Stimulated activated CD8-positive, alpha-beta memory T cell treated with anti-CD3 and anti-CD28 coated beads, Interleukin-12 subunit alpha, Interleukin-12 subunit beta, amount 100 ng/mL, for 24 hours (primary cell): Measurements from ENCODE around the gene ADGRG3.
"Not testable (repeated sequence)": the region's sequence is repeated elsewhere in the genome, so short reads cannot be mapped to it uniquely, and the experiment has no call there.

Experiments
- DNase-seq: peaks from one replicate; pipeline ENCODE4 v3.0.0-alpha.2; 2020; ENCODE audit errors: extremely low read depth

The ADGRG3 gene

GRCh38 chr16:57697896-57698537 is 29.9 kb downstream of the ADGRG3 start:
- DNase-seq = no peak

DNA sequence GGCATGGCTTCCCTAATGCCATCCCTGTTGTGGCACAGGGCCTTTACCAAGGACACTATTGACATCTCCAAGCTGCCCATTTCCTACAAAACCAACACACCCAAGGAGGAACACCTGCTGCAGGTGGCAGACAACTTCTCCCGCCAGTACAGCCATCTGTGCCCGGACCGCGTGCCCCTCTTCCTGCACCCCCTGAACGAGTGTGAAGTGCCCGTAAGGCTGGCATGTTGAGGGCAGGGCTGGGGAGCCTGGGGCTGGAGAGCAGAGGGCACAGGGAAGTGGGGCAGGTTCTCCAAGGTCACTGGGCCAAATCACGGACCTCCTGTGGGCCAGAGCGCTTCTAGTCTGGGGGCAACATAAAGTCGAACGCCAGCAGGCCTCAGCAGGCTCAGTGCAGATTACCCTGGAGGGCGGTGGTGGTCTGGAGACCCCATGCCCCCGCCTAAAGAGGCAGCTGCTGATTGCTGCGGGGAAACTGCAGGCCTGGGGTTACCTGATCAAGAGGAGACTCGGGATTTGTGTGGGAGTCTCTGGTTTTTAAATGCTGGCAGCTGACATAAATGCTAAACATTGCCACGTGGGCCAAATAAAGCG is 30.8 kb downstream of the ADGRG3 start:
- DNase-seq = no peak

DNA sequence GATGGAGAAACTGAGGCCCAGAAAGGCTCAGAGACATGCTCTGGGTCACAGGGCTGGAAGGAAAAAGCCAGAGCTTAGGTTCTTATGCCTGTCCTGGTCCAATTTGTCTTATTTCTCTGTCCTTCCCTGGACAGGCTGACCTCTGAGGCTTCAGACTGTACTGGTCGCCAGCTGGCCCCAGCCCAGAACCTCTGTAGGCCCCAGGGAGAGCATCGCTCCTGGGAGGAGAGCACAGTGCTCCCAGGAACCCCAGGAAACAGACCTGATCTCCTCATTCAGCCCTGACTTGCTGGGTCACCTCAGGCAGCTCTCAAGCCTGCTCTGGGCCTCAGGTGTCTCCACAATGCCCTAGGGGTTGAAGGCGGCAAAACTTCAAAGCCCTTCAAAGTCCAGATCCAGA is 31.4 kb downstream of the ADGRG3 start:
- no peak for DNase-seq

DNA sequence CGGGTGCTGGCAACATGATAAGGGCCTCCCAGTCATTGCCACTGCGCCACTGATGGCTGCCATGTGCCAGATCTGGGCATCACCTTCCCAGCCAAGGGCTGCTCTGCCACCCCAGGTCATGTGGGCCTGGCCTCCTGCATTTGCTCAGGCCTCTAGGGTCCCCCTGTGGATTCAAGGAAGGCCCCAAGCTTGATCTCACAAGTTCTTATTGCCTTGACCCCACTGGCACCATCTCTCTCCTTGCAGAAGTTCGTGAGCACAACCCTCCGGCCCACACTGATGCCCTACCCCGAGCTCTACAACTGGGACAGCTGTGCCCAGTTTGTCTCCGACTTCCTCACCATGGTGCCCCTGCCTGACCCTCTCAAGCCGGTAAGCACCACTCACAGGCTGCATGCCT is 31.8 kb downstream of the ADGRG3 start:
- no peak for DNase-seq

- no peak for DNase-seq
Measured at GRCh38 chr16:57700781-57701551, 32.9 kb downstream of the ADGRG3 start.

DNA sequence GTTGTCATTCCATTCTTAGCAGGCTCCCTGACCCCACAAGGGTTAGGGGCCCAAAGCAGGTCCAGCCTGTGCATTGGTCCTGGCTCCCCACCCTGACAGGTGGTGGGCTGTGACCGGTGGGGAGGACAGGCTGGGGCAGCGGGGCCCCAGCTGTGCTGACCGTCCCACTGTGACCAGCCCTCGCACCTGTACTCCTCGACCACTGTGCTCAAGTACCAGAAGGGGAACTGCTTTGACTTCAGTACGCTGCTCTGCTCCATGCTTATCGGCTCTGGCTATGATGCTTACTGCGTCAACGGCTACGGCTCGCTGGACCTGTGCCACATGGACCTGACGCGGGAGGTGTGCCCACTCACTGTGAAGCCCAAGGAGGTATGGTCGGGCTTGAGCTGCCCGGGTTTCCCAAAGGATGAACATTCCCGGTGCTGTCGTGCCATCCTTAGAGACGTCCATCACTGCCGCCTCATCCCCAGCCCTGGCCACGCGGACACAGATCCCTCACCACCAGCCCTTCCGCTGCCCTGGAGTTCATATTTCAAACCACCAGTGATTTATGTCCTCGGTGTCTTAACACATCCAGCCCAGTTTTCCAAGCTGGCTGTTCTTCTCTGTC is 33.8 kb downstream of the ADGRG3 start:
- DNase-seq = no peak

DNA sequence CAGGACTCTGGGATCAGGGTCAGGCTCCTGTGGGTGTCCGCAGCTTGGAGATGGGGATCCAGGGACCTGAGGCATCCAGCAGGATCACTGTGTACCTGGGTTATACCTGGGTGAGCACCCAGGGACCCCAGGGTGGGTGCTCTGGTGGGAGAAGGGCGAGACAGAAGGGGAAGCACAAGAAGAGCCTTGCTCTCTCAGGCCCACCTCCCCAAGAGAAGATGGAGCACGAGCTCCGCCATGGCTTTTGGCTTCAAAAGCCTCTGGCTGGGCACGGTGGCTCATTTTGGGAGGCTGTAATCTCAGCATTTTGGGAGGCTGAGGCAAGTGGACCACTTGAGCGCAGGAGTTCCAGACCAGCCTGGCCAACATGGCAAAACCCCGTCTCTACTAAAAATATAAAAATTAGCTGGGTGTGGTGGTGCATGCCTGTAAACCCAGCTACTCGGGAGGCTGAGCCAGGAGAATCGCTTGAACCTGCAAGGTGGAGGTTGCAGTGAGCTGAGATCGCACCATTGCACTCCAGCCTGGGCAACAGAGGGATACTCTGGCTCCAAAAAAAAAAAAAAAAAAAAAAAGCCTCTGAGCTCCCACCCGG is 35.4 kb downstream of the ADGRG3 start:
- no peak for DNase-seq

GRCh38 chr16:57704011-57704904 is 36.2 kb downstream of the ADGRG3 start:
- no peak for DNase-seq

- no peak for DNase-seq
Measured at GRCh38 chr16:57704905-57705852, 37.1 kb downstream of the ADGRG3 start.

GRCh38 chr16:57706717-57707116 is 38.6 kb downstream of the ADGRG3 start:
- no peak for DNase-seq

DNA sequence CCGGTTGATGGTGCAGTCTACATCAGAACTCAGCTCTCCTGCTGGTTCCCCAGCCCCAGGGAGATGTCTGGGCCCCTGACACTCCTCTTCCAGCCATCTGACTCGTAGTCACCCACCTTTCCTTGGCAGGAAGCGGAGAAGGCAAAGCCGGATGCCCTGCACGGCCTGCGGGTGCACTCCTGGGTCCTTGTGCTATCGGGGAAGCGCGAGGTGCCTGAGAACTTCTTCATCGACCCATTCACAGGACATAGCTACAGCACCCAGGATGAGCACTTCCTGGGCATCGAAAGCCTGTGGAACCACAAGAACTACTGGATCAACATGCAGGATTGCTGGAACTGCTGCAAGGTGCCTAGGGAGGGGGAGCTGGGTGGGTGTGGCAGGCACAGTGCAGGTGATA is 39.2 kb downstream of the ADGRG3 start:
- DNase-seq = no peak

DNA sequence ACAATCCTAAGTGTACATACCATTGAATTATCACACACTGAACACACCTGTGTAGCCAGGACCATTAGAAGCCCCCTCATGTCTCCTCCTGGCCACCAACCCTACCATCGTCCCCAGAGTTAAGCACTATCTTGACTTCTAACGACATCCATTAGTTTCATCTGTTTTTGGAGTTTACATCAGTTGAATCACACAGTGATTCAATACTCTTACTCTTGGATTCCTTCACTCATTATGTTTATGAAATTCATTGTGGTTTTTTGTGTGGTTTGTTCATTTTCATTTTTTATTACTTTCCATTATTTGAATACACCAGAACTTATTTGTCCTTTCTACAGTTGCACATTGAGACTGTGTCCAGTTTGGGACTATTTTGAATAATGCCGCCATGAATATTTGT is 40.1 kb downstream of the ADGRG3 start:
- no peak for DNase-seq

GRCh38 chr16:57709663-57710062 is 41.6 kb downstream of the ADGRG3 start:
- no peak for DNase-seq

- DNase-seq = no peak
Measured at GRCh38 chr16:57711346-57711745, 43.2 kb downstream of the ADGRG3 start.

DNA sequence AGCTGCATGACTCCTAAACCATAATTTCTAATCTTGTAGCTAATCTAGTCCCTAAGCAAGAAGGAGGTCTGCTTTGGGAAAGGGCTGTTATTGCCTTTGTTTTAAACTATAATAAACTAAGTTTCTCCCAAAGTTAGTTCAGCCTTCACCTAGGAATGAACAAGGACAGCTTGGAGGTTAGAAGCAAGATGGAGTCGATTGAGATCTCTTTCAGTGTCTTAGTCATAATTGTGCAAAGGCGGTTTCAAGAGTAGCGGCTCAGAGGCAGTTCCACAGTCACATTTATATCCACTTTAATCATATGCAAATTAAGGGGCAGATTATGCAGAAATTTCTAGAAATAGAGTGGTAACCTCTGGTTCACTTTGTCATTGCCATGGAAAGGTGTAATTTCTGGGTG is 43.9 kb downstream of the ADGRG3 start:
- DNase-seq = no peak

DNA sequence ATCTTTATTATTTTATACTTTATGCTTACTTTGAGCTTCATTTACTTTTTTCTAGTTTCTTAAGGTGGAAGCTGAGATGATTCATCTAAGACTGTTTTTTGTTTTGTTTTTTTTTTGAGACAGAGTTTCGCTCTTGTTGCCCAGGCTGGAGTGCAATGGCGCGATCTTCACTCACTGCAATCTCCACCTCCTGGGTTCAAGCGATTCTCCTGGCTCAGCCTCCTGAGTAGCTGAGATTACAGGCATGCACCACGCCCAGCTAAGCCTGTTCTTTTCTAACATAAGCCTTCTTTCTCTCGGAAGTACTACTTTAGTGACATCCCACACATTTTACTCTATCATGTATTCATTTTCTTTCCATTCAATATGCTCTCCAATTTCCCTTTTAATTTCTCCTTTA is 44.5 kb downstream of the ADGRG3 start:
- DNase-seq = not testable (repeated sequence)

GRCh38 chr16:57713596-57713995 is 45.5 kb downstream of the ADGRG3 start:
- no peak for DNase-seq

GRCh38 chr16:57714047-57714446 is 45.9 kb downstream of the ADGRG3 start:
- no peak for DNase-seq

- no peak for DNase-seq
Measured at GRCh38 chr16:57720142-57720575, 52.1 kb downstream of the ADGRG3 start.
